GM18526 (cell line): ENCODE data around the gene CYP4F3.

ENCODE experiments used
- POLR2A ChIP-seq: IDR thresholded peaks from 3 replicates; pipeline ENCODE4 v1.6.1; 2011; ENCODE audit not compliant: insufficient read length; ENCODE audit errors: extremely low read depth

CYP4F3 gene

DNA sequence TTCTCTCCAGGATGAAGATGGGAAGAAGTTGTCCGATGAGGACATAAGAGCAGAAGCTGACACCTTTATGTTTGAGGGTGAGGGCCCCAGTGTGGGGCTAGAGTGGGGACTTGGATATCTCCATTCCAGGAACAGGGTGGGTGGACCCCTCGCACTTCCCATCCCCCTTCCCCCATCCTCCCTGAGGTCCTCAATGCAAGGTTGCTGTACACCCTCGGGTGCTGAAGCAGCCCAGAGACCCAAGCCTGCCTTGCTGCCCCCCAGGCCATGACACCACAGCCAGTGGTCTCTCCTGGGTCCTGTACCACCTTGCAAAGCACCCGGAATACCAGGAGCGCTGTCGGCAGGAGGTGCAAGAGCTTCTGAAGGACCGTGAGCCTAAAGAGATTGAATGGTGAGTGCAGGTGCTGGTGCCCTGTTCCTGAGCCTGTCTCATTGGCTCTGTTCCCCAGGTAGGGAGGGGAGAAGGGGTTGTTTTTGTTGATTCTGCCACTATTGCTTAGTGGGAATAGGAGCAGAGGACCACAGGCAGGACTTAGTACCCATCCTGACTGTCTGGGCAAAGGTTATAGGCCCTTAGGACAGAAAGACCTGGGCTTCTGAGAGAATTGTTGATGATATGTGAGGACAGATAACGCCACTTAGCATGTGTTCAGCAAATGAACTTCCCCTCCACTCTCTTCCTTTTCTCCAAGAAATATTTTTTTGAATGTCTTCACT lies 12.0 kb downstream of the CYP4F3 start:
- no peak for TF ChIP-seq POLR2A

DNA sequence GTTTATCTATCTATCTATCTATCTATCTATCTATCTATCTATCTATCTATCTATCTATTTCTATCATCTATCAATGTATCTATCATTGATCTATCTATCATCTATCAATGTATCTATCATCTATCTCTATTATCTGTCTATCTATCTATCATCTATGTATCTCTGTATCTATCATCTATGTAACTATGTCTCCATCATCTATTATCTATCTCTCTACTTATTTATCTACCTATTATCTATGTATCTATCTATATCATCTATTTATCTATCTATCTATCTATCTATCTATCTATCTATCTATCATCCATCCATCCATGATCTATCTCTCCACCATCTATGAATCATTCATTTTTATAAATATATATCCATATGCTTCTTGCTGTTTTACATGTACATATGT lies 15.8 kb downstream of the CYP4F3 start:
- TF ChIP-seq POLR2A = no peak

- TF ChIP-seq POLR2A = no peak
These were observed 22.6 kb downstream of the CYP4F3 start for GRCh38 chr19:15663247-15663646.

- no peak for TF ChIP-seq POLR2A
These were observed 25.5 kb downstream of the CYP4F3 start for GRCh38 chr19:15666186-15666585.

DNA sequence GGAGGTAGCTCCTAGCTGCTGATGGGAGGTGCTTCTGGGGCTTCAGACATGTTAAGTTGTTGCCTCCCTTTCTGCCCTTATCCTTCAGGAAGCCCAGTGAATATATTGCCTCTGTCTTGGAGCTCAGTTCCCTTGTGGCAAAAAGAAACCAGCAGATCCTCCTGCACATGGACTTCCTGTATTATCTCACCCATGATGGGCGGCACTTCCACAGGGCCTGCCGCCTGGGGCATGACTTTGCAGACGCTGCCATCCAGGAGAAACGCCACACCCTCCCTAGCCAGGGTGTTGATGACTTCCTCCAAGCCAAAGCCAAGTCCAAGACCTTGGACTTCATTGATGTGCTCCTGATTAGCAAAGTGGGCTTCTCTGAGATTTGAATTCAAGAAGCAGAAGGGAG lies 26.2 kb downstream of the CYP4F3 start:
- TF ChIP-seq POLR2A = no peak

GRCh38 chr19:15669440-15669839 lies 28.7 kb downstream of the CYP4F3 start:
- TF ChIP-seq POLR2A = no peak

GRCh38 chr19:15669891-15670290 lies 29.2 kb downstream of the CYP4F3 start:
- no peak for TF ChIP-seq POLR2A

DNA sequence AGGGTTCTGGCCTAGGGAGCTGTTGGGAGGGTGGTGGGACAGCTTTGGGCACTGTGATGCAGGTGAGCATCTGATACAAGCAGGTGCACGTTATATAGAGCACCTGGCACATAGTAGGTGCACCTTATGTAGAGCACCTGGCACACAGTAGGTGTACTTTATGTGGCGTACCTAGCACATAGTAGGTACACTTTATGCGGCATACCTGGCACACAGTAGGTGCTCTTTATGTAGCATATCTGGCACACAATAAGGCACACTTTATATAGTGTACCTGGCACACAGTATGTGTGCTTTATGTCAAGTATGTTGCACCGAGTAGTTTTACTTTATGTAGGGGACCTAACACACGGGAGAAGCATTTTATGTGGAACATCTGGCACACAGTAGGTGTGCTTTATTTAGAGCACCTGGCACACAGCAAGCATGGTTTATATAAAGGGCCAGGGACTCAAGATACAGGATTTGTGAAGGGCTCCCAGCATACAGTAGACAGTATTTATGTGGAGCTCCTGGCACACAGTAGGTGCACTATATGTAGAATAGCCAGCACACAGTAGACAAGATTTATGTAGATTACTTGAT lies 30.6 kb downstream of the CYP4F3 start:
- TF ChIP-seq POLR2A = no peak

DNA sequence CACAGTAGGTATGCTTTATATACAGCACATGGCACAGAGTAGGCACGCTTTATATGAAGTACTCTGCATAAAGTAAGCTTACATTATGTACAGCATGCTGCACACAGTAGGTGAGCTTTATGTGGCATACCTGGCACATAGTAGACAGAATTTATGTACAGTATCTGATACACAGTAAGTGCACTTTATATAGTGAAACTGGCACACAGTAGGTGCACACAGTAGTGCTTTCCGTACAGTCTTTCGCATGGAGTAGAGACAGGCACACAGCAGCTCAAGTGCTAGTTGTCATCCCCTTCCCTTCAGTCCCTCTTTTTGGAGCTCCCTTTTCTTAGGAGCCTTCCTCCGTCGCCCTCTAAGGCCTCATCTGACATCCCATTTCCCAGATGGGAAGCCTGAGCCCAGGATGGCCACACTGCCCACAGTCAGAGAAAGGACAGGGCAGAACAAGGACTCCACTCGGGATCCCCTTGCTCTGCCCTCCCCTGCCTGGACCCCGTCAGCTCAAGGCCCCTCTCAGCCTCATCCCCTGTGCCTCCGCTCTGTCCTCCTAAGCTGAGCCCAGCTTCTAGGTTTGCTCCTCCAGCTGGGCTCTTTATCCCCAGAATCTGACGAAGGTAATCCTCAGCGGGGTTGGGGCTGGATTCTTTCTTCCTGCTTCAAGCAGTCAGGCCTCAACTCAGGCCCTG lies 31.3 kb downstream of the CYP4F3 start:
- TF ChIP-seq POLR2A = no peak

DNA sequence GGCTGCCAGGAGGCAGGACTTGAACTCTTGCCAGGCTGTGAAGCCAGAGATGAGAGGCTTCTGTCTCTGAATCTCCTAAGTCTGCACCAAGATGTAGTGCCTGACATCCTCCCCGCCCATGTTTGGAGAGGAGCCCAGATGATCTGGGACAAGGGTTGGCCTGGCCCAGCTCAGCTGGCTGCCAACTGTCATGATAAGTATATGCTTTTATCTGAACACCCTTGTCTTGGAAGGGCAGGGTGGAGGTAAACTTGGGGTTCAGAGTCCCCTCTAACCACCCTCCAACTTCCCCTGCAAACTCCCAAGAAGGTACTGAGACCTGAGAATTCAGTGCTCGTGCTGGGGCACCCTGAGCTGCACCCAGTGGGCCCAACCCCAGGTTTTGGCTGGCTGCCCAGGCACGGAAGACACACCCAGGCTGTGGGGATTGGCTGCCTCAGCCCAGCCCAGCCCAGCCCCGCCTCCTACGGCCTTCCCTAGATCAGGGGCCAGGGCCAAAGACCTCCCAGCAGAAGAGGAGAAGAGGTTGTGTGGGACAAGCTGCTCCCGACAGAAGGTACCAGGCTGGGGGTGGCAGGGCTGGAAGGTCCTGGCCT lies 32.0 kb downstream of the CYP4F3 start, which contains the start of gene CYP4F12:
Gene CYP4F12, plus strand, starts transcription at position 508 of the 596 bp plus-strand sequence. CDS start 443 bp downstream, outside the sequence.
- TF ChIP-seq POLR2A = no peak

DNA sequence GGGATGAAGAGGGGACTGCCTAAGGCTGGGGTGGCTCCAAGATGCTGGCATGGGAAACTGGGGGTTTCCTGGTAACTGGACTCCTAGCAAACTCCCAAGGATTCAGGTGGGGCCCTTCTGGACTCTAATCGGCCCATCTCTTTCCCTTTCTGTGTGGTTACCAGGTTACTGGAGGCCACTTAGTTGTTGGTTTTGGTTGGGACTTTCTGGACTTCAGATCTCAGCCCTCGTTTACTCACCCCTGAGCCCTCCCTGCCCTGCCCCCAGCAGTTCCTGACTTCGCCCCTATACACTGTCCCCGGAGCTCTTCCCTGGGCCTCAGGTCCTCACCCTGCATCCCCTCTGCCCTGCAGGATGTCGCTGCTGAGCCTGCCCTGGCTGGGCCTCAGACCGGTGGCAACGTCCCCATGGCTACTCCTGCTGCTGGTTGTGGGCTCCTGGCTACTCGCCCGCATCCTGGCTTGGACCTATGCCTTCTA lies 32.5 kb downstream of the CYP4F3 start:
- TF ChIP-seq POLR2A = no peak

GRCh38 chr19:15675560-15675959 lies 34.9 kb downstream of the CYP4F3 start:
- TF ChIP-seq POLR2A = no peak

DNA sequence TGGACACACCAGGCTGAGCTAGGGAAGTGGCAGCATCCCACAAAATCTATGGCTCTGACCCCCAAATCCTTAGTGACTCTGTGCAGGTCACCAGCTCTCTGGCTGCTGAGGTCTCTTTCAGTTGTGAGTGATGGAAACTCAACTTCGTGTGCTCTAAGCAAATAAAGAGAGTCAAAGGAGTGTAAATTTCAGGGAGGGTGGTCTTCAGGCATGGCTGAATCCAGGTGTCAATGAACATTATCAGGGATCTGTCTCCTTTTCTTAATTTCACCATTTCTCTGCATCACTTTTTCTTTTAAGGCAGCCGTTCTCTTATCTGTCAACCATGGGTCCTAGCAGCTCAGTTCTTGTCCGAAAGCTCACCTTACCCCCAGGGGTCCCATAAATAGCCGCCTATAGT lies 38.4 kb downstream of the CYP4F3 start:
- TF ChIP-seq POLR2A = no peak

DNA sequence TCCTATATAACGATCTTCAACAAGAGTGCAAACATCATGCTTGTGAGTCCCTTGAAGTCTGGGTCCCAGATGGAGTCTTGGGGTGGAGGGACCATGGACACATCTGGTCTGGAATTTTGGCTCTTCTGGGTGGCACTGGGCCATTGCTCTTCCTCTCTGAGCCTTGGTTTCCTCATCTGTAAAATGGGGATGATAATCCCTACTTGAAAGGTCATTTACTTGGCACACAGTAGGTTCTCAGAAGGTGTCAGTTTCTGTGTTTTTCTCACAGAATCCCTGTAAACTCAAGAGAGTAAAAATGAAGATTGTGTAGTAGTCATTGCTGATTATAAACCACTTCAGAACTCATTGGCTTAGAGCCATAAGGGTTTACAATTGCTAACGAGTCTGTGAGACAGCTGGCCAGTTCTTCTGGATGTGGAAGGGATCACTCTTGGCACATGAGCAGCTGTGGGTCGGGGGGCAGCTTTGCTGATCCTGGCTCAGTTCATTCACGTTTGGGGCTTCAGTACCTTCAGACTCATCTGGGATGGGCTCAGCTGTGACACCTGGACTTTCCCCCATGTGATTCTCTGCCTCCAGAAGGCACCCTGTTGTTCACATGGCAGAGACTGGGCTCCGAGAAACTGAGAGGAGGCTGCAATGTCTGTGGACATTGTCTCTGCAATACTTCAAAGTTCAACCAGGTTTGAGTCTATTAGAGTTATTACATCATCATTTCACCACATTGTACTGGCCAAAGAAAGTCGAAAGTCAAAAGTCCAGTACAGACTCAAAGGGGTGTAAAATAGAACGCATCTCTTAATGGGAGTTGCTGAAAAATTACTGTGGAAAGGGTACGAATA lies 40.0 kb downstream of the CYP4F3 start:
- no peak for TF ChIP-seq POLR2A

DNA sequence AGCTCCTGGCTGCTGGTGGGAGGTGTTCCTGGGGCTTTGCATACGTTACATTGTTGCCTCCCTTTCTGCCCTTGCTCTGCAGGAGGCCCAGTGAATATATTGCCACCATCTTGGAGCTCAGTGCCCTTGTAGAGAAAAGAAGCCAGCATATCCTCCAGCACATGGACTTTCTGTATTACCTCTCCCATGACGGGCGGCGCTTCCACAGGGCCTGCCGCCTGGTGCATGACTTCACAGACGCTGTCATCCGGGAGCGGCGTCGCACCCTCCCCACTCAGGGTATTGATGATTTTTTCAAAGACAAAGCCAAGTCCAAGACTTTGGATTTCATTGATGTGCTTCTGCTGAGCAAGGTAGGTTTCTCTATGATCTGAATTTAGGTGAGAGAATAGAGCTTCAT lies 42.7 kb downstream of the CYP4F3 start:
- no peak for TF ChIP-seq POLR2A
